NCI-H82 (cell line): ENCODE data around the gene CYP4F3.
A peak's percentile ranks its signal among the peaks of the same experiment; 100 is the strongest.
"Not testable (repeated sequence)": the region's sequence is repeated elsewhere in the genome, so short reads cannot be mapped to it uniquely, and the experiment has no call there.

Experiments
- DNase-seq: peaks from one replicate; lab custom pipeline; 2025; lab: John Stamatoyannopoulos, UW

CYP4F3 gene

GRCh38 chr19:15631817-15632216 is 8.9 kb upstream of the CYP4F3 start:
- DNase-seq = peak; percentile 50

DNA sequence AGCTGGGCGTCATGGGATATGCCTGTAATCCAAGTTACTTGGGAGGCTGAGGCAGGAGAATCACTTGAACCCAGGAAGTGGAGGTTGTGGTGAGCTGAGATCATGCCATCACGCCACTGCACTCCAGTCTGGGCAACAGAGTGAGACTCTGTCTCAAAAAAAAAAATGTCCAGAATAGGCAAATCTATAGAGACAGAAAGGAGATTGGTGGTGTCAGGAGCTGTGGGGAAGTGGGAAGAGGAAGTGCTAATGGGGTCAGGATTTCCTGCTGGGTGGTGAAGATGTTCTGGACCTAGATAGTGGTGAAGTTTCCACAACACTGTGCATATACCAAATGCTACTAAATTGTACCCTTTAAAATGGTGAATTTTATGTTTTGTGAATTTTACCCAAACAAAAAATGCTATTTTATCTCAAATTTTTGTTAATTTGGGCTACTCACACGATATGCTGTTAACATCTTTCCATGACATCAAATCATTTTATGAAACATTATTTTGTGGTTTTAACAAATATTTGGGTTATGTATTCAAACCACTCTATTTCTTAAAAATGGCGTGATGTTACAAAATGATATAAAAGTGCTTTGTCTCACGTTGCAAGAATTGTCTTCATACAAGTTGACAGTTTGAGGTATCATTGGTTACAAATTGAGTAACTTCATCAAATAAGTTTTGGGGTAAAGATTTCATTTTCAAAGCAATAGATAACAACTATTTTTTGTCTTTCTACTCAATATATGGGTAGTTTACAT is 7.4 kb upstream of the CYP4F3 start:
- no peak for DNase-seq

GRCh38 chr19:15634105-15634504 is 6.6 kb upstream of the CYP4F3 start:
- DNase-seq = no peak

GRCh38 chr19:15635016-15635805 is 5.5 kb upstream of the CYP4F3 start:
- no peak for DNase-seq

GRCh38 chr19:15636026-15636425 is 4.7 kb upstream of the CYP4F3 start:
- no peak for DNase-seq

DNA sequence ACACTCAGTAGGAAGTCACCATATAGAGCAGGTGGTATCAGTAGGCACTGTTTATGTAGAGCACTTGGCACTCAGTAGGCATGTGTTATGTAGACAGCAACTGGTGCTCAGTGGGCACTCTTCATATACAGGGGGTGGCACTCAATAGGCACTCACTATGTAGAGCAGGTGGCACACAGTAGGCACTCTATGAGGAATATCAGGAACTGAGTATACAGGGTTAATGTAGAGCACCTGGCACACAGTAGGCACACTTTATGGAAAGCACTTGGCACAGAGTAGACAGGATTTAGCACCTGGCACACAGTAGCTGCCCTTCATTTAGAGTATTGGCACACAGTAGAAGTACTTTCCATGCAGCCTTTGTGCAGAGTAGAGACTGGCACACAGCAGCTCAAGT is 1.1 kb upstream of the CYP4F3 start:
- DNase-seq = no peak

GRCh38 chr19:15640904-15641597 is 354 bp downstream of the CYP4F3 start:
- no peak for DNase-seq

- no peak for DNase-seq
Measured at GRCh38 chr19:15641901-15642491, 1.3 kb downstream of the CYP4F3 start.

DNA sequence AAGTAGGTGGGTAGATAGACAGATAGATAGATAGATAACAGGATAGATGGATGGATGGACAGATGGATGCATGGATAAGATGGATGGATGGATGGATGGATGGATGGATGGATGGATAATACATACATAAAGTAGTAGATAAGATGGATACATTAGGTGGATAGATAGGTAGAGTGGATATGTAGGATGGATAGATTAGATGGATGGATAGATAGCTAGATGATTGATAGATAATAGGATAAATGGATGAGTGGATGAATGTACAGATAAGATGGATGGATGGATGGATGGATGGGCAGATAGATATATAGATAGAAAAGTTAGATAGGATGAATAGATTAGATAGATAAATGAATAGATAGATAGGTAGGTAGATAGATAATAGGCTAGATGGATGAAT is 2.1 kb downstream of the CYP4F3 start:
- no peak for DNase-seq

- DNase-seq = no peak
Measured at GRCh38 chr19:15643387-15643786, 2.7 kb downstream of the CYP4F3 start.

DNA sequence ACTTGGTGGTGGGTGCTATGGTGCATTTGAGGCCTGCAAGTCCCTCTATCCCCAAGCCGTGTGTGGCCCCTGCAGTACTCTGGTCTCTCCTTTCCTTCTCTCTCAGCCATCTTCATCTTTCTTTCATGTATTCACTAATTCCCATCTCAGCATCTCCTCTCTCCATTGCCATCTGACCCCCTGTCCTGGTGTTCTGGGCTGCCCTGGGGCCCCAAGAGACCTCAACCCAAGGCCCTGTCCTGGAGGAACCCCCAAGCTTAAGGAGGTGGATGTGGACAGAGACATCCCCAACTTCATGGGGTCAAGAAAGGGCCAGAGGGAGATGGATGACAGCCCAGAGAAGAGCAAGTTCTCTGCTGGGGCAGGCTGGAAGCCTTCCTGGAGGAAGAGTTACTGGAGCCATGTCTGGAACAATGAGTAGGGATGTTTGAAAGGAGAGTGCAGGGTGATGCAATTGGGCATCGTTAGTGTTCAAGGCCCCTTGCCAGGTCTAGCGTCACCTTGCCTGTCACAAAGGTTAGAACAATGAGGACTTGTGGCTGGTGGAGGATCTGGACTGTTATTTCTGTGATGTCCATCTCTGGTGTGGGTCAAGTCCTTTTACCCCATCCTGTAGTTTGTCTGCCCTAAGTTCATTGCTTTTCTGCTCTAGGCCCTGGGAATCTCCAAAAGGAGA is 3.5 kb downstream of the CYP4F3 start:
- DNase-seq = no peak

GRCh38 chr19:15644816-15645215 is 4.1 kb downstream of the CYP4F3 start:
- no peak for DNase-seq

GRCh38 chr19:15649526-15649925 is 8.8 kb downstream of the CYP4F3 start:
- DNase-seq = no peak

GRCh38 chr19:15650123-15650522 is 9.4 kb downstream of the CYP4F3 start:
- DNase-seq = not testable (repeated sequence)

- DNase-seq = no peak
Measured at GRCh38 chr19:15651791-15652190, 11.1 kb downstream of the CYP4F3 start.

DNA sequence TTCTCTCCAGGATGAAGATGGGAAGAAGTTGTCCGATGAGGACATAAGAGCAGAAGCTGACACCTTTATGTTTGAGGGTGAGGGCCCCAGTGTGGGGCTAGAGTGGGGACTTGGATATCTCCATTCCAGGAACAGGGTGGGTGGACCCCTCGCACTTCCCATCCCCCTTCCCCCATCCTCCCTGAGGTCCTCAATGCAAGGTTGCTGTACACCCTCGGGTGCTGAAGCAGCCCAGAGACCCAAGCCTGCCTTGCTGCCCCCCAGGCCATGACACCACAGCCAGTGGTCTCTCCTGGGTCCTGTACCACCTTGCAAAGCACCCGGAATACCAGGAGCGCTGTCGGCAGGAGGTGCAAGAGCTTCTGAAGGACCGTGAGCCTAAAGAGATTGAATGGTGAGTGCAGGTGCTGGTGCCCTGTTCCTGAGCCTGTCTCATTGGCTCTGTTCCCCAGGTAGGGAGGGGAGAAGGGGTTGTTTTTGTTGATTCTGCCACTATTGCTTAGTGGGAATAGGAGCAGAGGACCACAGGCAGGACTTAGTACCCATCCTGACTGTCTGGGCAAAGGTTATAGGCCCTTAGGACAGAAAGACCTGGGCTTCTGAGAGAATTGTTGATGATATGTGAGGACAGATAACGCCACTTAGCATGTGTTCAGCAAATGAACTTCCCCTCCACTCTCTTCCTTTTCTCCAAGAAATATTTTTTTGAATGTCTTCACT is 12.0 kb downstream of the CYP4F3 start:
- DNase-seq = no peak

DNA sequence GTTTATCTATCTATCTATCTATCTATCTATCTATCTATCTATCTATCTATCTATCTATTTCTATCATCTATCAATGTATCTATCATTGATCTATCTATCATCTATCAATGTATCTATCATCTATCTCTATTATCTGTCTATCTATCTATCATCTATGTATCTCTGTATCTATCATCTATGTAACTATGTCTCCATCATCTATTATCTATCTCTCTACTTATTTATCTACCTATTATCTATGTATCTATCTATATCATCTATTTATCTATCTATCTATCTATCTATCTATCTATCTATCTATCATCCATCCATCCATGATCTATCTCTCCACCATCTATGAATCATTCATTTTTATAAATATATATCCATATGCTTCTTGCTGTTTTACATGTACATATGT is 15.8 kb downstream of the CYP4F3 start:
- no peak for DNase-seq

GRCh38 chr19:15663247-15663646 is 22.6 kb downstream of the CYP4F3 start:
- DNase-seq = no peak

DNA sequence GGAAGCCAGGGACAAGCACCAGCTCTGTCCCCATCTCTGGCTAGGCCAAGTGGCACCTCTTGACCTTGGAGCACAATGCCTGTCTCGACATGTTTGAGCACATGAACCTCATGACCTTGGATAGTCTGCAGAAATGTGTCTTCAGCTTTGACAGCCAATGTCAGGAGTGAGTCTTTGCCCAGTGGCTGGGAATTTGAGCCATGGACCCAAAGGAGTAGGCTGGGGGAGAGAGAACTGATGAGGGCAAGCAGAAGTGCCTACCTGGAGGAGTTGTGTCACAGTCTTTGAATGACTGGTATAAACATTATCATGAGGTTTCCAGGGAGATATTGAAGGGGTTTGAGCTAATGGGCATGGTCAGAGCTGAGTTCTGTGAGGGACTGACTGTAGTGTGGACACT is 25.5 kb downstream of the CYP4F3 start:
- no peak for DNase-seq

DNA sequence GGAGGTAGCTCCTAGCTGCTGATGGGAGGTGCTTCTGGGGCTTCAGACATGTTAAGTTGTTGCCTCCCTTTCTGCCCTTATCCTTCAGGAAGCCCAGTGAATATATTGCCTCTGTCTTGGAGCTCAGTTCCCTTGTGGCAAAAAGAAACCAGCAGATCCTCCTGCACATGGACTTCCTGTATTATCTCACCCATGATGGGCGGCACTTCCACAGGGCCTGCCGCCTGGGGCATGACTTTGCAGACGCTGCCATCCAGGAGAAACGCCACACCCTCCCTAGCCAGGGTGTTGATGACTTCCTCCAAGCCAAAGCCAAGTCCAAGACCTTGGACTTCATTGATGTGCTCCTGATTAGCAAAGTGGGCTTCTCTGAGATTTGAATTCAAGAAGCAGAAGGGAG is 26.2 kb downstream of the CYP4F3 start:
- DNase-seq = no peak

GRCh38 chr19:15669440-15669839 is 28.7 kb downstream of the CYP4F3 start:
- no peak for DNase-seq
